Testis (tissue), 3 donors: ENCODE measurements around the gene TENT5C. TPM values are rescaled to one million over a fixed set of nuclear protein-coding genes. Genes with fewer than 3 reads are reported as not detected.

Experiments used
- DNase-seq: peaks from one replicate; pipeline ENCODE4 v3.0.0-alpha.2; 2019
- H3K27ac ChIP-seq, 2 donors: fragments of 200-600 bp; sonication (generic); one replicate each; pipeline ENCODE4 v1.5.1; 2019
- H3K27me3 ChIP-seq: fragments of 200-600 bp; sonication (generic); one replicate; pipeline ENCODE4 v1.5.1; 2019
- H3K36me3 ChIP-seq: fragments of 200-600 bp; sonication (generic); one replicate; pipeline ENCODE4 v1.5.1; 2017; ENCODE audit warnings: low read depth; ENCODE audit errors: missing control alignments
- H3K4me1 ChIP-seq: fragments of 200-600 bp; sonication (generic); one replicate; pipeline ENCODE4 v1.5.1; 2019
- H3K4me3 ChIP-seq, 2 donors: fragments of 200-600 bp; sonication (generic); one replicate each; pipeline ENCODE4 v1.5.1; 2017 to 2019
- H3K9me3 ChIP-seq: fragments of 200-600 bp; sonication (generic); one replicate; pipeline ENCODE4 v1.5.1; 2017
- POLR2A ChIP-seq: fragments of 450-650 bp; IDR thresholded peaks from one replicate; pipeline ENCODE4 v1.6.1; 2017; ENCODE audit warnings: antibody characterized with exemption, mild to moderate bottlenecking, moderate library complexity
- WGBS, 2 donors: methylation state at CpG; one replicate each; pipeline ENCODE4 v1.1.5; 2018; 5-methylcytosine and 5-hydroxymethylcytosine counted together
- intact Hi-C: fragments of 100-400 bp; cut with DNase I; formaldehyde crosslinking; loops from one replicate; pipeline ENCODE4 v1.15.1; 2023; ENCODE audit warnings: low total_unique reads
- polyA plus RNA-seq: library from polyadenylated mRNA; stranded (reverse); fragments of 350-450 nt; fragmentation: Illumina TruSeq; extraction: RNeasy Lipid Tissue Mini Kit (QIAGEN cat#74804); gene quantifications from one replicate; pipeline ENCODE4 v1.2.3, GENCODE V29; 2014; ENCODE audit warnings: low read depth, low replicate concordance; ENCODE audit not compliant: insufficient read depth
- total RNA-seq, 2 donors: library from RNA; depleted of rRNA; stranded (reverse); fragments of >200 nt; gene quantifications; one replicate each; pipeline ENCODE4 v1.2.3, GENCODE V29; 2016
- TF ChIP-seq, protein P1 (sequence below), 3 experiments: fragments of 450-650 bp in 2 of 3; fragments of 200-600 bp in 1 of 3; sonication (generic) in 1 of 3; IDR thresholded peaks; one replicate each; pipeline ENCODE4 v1.5.1; 2016 to 2019; ENCODE audit warnings: antibody characterized with exemption in 3 of 3, mild to moderate bottlenecking in 2 of 3, moderate library complexity in 1 of 3

Gene TENT5C
- total and polyA plus RNA-seq, 3 donors from 2014 or later = 38.4 to 72.4 (median 67.3) TPM

DNA sequence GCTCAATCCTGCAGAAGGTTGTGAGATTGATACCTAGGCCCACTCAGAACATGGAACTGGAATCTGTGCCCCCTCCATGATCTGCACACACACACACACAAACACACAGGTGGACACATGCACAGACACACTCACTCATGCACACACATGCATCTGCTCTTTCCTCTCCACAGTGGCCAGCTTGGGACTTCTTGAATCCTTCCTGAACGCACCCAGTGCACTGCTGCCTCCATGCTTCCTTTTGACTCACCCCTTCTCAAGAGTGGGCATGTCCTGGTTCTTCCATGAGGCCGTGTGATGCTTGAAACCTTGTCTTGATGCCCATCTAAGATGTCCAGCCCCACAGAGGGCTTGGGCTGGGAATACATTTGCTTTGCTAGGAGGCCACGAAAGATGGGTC lies 25.4 kb upstream of the TENT5C start:
- intact Hi-C loops = no loop called here
- TF ChIP-seq, protein P1, sequence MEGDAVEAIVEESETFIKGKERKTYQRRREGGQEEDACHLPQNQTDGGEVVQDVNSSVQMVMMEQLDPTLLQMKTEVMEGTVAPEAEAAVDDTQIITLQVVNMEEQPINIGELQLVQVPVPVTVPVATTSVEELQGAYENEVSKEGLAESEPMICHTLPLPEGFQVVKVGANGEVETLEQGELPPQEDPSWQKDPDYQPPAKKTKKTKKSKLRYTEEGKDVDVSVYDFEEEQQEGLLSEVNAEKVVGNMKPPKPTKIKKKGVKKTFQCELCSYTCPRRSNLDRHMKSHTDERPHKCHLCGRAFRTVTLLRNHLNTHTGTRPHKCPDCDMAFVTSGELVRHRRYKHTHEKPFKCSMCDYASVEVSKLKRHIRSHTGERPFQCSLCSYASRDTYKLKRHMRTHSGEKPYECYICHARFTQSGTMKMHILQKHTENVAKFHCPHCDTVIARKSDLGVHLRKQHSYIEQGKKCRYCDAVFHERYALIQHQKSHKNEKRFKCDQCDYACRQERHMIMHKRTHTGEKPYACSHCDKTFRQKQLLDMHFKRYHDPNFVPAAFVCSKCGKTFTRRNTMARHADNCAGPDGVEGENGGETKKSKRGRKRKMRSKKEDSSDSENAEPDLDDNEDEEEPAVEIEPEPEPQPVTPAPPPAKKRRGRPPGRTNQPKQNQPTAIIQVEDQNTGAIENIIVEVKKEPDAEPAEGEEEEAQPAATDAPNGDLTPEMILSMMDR (IDR thresholded peaks at IDR 0.05) = no peak
- no peak for TF ChIP-seq POLR2A
- DNase-seq = no peak
- Histone ChIP-seq H3K27ac (no peak overlapping the region), H3K4me3 (no peak overlapping the region), H3K36me3 (no peaks in the 10 kb centered on the region), H3K27me3 (no peaks in the 10 kb centered on the region), H3K9me3 (no peaks in the 10 kb centered on the region), H3K4me1 (no peaks in the 10 kb centered on the region)
- 57 to 75% methylated on average over 3 of the region's 3 CpGs for WGBS, 2 donors

DNA sequence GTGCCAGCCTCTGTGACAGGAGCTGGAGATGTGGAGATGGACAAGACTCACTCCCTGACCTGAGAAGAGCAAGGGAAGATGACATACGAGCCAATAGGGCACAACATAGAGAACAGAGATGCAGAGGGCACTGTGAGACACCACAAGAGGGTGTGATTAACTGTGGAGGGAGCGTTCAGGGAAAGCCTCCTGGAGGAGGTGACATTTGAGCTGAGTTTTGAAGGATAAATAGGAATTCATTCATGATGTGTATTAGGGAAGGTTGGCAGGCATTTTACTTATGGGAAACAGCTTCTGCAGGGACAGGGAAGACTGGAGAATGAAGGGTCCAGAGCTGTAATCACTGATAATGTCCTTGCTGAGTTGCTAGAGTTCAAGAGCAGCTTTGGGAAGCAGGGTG lies 25.0 kb upstream of the TENT5C start:
- Histone ChIP-seq H3K27ac (no peak overlapping the region), H3K4me1 (no peaks in the 10 kb centered on the region), H3K4me3 (no peak overlapping the region), H3K36me3 (no peaks in the 10 kb centered on the region), H3K27me3 (no peaks in the 10 kb centered on the region), H3K9me3 (no peaks in the 10 kb centered on the region)
- WGBS, 2 donors = 94 to 100% methylated on average over 2 of the region's 2 CpGs
- no peak for TF ChIP-seq POLR2A
- TF ChIP-seq, protein P1 (IDR thresholded peaks at IDR 0.05) = no peak
- intact Hi-C loops = no loop called here
- no peak for DNase-seq

DNA sequence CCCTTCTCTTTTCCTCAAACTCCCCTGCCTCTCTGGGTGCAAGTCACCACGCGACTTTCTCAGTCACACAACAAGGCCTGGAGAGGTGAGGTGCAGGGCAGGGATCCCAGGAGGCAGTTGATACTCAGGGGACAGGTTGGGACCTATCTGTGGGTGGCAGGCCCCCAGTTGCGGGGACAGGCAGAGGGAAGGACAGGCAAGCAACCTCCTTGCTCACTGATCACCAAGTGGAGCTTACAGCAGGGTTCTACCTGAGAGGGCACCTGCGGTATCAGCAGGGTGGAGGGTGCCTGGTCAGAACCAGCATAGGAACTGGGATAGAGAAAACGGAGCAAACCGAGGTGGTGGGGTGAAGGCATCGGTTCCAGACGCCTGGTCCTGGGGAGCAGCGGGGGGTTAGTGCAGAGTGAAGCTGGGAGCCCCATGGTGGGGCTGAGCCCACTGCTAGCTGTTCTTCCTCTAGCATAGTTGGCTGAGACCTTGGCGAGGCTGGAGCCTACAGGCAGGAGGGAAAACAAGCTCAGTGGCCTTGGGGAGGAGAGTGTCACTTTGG lies 24.4 kb upstream of the TENT5C start:
- TF ChIP-seq, protein P1 (IDR thresholded peaks at IDR 0.05) = no peak
- TF ChIP-seq POLR2A = no peak
- no peak for DNase-seq
- H3K27me3 ChIP-seq = no peaks in the 10 kb centered on the region
- no peak overlapping the region for H3K4me3 ChIP-seq
- H3K27ac ChIP-seq = no peak overlapping the region
- H3K9me3 ChIP-seq = no peaks in the 10 kb centered on the region
- no peaks in the 10 kb centered on the region for H3K36me3 ChIP-seq
- intact Hi-C loops = no loop called here
- WGBS, 2 donors = 82 to 84% methylated on average over 8 to 10 of the region's 10 CpGs
- no peaks in the 10 kb centered on the region for H3K4me1 ChIP-seq

DNA sequence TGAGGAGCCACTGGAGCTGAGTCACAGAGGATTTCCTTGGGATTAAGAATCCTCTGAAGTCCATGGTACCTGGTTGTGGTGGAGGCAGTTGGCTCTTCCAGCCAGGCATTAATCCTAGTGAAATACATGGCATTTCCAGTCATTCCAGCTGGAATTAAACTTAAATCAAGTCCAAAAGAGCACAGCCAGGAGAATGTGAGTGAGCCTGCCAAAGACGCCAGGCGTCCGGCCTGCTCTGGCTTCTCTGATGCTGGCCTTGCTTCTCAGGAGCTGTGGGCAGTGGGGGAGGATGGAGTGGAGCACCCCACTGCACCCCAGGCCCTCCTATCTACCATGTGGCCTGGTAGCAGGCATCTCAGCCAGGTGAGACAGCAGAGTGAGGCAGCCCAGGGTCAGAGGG lies 23.4 kb upstream of the TENT5C start:
- no peak overlapping the region for H3K27ac ChIP-seq
- H3K4me3 ChIP-seq = no peak overlapping the region
- TF ChIP-seq, protein P1 (IDR thresholded peaks at IDR 0.05) = no peak
- no peak for TF ChIP-seq POLR2A
- no peaks in the 10 kb centered on the region for H3K9me3 ChIP-seq
- intact Hi-C loops = no loop called here
- H3K27me3 ChIP-seq = no peaks in the 10 kb centered on the region
- 37% methylated on average over 3 of the region's 3 CpGs; no CpG with 5 or more reads in 1 of the 2 donors for WGBS, 2 donors
- DNase-seq = no peak
- H3K36me3 ChIP-seq = no peaks in the 10 kb centered on the region
- H3K4me1 ChIP-seq = no peaks in the 10 kb centered on the region

DNA sequence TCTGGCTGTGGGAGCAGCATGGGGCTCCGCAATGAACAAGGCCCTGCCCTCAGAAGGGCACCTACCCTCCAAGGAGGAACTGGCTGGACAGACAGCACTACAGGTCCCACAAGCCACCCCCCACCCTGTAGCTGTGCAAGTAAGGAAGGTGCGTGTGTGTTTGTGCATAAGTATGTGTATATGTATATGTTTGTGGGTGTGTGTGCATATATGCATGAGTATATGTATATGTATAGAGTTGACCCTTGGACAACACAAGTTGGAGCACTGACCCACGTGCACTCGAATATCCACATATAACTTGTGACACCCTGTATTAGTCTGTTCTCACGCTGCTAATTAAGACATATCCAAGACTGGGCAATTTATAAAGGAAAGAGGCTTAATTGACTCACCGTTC lies 22.6 kb upstream of the TENT5C start:
- Histone ChIP-seq H3K9me3 (no peaks in the 10 kb centered on the region), H3K27me3 (no peaks in the 10 kb centered on the region), H3K36me3 (no peaks in the 10 kb centered on the region), H3K27ac (no peak overlapping the region), H3K4me1 (no peaks in the 10 kb centered on the region), H3K4me3 (no peak overlapping the region)
- intact Hi-C loops = no loop called here
- no peak for DNase-seq
- WGBS, 2 donors = 95 to 100% methylated on average over 6 of the region's 6 CpGs
- TF ChIP-seq, protein P1 (IDR thresholded peaks at IDR 0.05) = no peak
- TF ChIP-seq POLR2A = no peak
